HG03196 (cell line): ENCODE results near the gene AFDN.

ENCODE experiments used
- ATAC-seq: cut with Tn5 transposase; IDR thresholded peaks from one replicate; pipeline ENCODE4 v1.9.1; 2021; ENCODE audit not compliant: unreplicated experiment

Gene AFDN

DNA sequence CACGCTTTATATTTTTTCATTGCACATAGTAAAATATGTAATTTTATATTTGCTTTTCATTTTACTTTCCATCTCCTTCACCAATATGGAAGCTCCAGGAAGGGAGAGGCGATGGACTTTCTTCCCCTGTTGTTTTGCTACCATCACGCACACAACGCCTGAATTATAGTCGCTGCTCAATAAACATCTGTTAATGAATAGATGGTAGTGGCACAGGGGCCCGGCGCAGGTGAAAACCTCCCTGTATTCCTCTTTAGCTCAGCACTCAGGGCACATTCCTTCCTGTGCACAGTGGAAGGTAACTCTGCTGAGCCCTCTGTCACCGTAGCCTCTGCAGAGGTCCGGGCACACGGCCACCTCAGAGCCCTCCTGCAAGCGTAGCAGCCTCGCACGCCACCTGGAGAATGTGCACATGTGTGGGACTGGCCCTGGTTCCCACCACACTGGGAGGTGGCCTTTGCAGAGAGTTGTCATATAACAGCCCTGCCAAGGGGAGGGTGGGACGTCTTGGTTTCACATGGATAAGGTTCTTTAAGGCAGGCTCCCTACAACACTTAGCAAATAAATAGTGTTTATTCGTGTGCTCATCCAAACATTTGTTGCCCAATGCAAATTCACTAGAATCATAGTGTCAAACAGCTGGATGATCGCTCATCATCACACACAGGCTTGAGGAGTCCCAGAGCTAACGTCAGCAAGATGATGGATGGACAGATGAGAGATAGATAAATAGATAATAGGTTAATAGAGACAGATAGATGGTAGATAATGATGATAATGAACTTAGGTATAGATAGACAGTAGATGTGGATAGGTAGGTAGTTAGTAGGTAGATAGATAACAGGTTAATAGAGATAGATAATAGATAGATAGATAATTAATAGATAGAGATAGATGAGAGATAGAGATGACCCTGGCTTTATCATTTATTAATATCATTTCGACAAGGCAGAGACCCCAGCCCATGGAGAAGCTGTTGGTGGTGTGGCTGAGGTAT is 32.3 kb upstream of the AFDN start:
- ATAC-seq, result no peak

DNA sequence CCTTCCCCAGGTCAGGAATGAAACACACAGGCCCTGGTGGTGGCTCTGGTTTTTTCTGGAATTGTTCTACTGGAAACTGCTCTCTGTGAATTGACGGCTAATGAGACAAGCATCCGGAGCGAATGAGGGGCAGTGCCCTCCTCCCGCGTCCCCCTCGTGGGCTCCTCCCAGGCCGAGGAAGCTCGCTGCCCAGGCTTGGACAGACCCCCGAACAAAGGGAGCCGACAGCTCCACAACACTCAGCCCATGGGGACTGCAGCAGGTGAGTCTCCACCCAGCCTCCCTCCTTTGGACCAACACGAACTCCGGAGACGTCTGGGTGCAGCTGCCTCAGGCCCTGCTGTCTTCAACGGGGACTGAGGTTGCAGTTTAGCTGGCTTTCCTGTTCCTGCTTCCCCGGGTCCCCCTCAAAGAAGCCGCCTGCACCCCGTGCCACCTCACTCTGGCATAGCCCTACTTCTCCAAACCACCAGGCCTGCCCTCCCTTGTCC is 31.3 kb upstream of the AFDN start:
- ATAC-seq, result no peak

DNA sequence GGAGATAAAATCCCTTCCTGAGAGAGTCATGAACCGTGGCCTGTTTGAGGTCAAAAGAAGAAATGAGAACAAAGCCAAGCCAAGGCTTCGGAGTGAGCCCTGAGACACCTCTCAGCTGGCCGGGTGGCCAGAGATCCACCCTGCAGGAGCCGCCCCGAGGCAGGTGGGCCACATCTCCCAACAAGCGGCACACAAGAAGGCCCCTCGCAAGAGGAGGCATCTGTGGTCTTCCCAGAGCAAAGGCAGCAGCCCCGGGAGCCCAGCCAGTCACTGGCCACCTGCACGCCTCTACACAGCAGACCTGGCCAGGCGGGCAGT is 30.9 kb upstream of the AFDN start:
- ATAC-seq, result no peak

DNA sequence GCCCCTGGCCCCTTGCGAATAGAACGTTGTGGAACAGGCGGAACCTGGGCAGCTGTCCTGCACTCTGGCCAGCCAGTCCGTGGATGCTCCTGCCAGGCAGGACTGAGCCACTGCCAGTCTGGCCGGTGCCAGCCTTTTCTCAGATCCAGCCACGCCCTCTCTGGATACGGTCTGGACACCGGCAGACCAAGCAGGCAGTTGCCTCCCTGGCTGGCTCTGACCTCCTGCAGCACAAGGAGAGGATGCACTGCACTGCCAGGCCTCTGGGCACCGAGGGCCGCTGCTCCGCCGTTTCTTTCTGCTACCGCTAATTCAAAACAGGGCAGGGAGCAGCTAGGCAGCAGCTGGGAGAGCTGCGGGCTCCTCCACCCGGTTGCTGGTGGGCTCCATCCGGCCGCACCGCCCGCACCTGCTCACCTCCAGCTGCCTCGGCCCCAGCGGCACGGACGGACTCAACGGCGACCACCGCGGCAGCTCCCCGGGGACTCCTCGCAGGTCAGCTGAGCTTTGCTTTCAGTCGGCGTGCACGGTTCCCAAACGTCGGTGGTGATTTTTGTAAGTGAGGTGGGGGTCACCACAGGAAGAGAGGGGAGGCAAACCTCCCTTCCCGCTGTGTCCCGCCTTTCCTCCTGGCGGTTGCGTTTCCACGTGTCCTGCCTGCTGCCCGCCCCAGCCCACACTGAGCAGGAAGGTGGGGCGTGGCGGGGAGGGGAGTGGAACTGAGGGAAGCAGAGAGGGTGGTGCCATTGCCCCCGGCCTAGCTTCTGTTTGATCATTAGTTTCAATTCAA is 30.3 kb upstream of the AFDN start:
- ATAC-seq, result no peak

- no peak for ATAC-seq
Observed at GRCh38 chr6:167797011-167797471, 29.7 kb upstream of the AFDN start.

DNA sequence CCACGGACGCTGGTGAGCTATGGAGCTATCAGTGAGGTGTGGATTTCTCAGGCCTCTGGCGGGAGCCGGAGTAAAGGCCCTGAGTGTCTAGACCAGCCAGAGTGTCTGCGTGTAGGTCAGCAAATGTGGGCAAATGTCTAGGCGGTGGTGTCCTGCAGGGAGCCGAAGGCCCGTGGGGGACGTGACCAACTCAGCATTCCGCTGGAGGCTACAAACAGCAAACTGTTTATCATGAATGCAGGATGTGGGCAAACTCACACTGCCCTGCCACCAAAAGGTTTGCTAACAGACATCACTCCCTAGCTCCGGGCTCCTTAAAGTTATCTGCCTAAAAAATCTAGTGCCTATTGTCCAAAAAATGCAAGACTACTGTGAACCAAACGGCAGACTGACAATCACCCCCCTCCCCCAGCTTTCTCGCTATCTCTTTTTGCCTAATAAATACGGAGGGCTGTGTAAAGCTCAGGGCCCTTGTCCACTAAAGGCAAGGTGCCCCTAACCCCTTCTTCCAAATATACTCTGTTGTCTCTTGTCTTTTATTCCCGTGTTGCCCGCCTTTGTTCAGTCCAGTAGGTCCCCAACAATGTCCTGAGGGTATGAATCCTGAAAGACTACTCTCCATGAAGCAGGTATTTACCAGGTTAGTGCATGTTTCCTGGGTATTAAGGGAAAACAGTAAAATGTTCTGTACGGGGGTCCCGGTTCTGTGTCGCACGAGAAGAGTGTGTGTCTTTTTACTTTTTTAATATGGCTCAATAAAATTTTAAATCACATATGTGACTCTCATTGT is 29.0 kb upstream of the AFDN start:
- no peak for ATAC-seq

- no peak for ATAC-seq
Observed at GRCh38 chr6:167798453-167798852, 28.3 kb upstream of the AFDN start.

DNA sequence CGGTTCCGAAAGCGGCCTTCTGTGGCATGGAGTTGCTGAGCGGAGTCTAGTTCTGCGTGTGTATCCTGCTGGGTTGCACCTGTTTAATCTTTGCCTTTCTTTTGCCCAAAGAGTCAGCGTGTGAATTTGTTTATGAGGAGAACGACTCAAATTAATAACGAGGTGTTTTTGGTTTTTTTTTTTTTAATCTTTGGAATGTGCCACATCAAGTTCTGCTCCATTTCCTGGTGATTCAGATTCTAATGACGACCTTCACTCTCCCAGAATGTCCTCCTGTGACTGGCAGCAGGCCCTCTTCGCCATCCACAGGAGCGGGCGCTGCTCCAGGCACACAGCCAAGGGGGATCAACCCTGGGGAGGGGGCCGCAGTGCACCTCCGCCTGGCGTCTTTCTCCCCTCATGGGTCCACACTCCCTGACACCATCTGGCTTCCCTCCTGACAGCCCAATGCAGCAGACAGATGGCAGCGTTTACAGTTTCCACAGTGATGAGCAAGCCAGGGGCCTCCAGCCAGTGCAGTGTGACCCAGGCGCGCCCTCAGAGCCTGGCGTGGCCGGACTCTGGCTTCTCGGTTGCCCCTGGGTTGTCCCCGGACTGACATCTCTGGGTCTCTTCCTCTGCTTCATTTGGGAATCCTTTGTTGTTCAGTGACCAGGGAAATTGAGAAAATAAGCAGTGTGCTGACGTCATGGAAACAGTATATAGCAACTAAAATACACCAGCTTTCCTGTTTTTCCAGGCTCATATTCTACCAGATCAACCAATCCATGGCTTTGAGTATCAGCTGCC is 27.5 kb upstream of the AFDN start:
- no peak for ATAC-seq

GRCh38 chr6:167800549-167800948 is 26.2 kb upstream of the AFDN start:
- ATAC-seq, result no peak

- ATAC-seq, result no peak
Observed at GRCh38 chr6:167801263-167801662, 25.4 kb upstream of the AFDN start.

- no peak for ATAC-seq
Observed at GRCh38 chr6:167802339-167802738, 24.4 kb upstream of the AFDN start.

DNA sequence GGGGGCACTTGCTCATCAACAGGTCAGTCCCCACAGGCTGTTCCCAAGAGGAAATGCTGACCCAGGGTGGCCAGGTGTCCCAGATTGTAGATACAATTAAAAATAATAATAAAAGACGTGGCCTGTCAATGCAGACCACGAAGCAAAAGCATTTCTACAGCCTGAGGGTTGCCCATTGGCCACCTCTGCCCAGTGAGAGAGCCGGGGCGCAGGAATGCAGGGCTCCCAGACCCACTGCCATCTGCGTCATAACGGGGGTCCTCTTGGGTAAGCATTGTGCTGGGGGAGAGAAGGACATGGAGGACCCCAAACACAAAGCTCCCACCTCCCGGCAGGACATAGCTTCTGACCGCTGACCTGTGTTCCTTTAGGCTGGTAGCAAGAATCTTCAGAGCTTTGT is 22.9 kb upstream of the AFDN start:
- no peak for ATAC-seq

DNA sequence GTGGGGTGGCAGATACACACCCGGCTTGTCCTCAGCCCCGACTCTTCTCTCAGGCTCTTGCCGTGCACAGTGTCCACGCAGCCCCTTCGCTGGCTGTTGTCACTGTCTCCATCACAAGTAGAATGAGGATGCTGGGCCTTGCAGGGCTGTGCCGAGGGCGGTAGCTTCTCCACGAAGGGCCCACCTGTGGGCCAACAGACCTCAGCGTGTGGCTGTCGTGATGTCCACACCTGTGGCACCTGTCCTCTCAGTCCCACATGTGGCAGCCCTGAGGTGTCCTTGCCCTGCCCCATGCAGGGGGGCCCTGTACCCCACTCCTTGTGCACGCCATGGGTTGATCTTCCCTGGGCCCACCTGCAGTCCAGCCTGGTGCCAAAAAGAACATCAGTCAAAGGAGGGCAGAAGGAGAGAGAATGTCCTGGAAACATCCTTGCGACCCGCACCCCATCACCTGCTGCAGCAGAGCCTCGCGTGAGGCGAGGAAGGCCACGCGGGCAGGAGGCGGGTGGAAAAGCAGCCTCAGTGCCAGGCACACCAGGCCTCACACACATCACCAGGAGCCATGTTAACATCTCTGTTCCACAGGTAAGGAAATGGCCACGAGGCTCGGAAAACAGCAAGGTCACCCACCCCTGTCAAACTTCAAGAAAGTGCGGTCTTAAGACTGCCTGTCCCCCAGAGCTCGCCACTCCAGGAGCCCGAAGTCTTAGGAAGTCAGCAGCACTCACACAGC is 22.3 kb upstream of the AFDN start:
- ATAC-seq, result no peak

GRCh38 chr6:167805349-167806060 is 21.2 kb upstream of the AFDN start:
- no peak for ATAC-seq

GRCh38 chr6:167806061-167806700 is 20.5 kb upstream of the AFDN start:
- no peak for ATAC-seq

GRCh38 chr6:167807200-167807599 is 19.5 kb upstream of the AFDN start:
- no peak for ATAC-seq

DNA sequence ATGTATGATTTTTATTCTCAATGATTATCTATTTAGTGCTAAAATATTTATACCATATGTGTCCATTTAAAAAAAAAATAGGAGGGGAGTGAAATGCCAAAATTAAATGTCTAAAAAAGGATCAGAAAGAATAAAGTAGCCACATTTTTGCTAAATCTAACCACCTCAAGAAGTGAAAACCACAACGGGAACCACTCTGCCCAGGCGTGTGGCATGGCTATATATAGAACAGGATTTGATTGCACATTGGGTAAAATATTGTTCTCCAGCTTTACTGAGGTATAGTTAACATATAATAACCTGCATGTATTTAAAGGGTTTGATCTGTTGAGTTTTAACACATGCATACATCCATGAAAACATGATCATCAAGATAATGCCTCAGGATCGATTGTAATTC is 19.0 kb upstream of the AFDN start:
- no peak for ATAC-seq

DNA sequence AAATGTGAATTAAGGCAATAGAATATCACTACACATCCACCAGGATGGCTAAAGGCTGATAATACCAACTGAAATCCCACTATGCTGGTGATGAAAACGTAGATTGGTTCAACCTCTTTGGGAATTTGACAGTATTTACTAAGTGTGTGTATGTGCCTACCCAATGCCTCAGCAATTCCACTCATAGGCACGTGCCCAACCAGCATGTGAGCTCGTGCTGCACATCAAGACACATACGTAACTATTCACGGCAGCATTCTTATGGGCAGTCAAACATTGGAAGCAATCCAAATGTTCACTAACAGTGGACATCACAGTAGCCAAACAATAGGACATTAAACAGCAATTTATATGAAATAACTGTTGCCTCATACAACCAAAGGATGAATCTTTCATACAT is 15.7 kb upstream of the AFDN start:
- ATAC-seq, result no peak
